NCI-H524 treated with DMSO at 0.1 percent for 48 hours (cell line): Measurements from ENCODE around the gene SLC34A2.
A peak's percentile ranks its signal among the peaks of the same experiment; 100 is the strongest.

Experiments
- DNase-seq: peaks from one replicate; lab custom pipeline; 2025; lab: John Stamatoyannopoulos, UW

The SLC34A2 gene

DNA sequence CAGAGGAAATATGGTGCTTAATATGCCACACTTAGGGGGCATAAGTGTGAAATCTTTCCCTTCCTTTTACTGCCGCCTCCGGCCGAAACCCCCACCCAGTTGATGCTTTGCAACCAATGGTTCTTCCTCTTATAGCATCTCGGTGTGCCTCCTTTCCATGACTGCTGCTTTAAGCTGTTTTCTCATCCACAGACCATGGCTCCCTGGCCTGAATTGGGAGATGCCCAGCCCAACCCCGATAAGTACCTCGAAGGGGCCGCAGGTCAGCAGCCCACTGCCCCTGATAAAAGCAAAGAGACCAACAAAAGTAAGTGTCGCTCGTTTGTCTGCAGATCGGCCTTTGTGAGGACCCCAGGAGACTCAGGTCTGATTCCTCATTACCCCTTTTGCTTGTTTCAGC is 6.7 kb downstream of the SLC34A2 start:
- no peak for DNase-seq

DNA sequence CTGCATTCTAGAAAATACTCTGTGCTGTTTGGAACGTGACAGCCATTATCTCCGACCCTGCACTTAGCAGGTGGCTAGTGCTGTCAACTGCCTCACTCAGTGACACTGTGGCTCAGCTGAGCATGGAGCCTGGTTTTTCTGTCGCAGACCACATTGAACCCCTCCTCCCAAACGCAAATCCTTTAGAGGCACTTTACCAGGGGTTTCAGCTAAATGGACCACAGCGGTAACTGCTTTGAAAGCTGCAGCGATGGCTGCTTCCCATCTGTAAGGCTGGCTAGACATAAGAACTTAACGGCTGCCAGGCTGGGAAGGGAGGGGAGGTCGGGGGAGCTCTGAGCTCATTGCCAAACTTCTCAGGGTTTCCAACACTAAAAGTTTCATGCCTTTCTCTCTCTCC is 8.1 kb downstream of the SLC34A2 start:
- DNase-seq = no peak

DNA sequence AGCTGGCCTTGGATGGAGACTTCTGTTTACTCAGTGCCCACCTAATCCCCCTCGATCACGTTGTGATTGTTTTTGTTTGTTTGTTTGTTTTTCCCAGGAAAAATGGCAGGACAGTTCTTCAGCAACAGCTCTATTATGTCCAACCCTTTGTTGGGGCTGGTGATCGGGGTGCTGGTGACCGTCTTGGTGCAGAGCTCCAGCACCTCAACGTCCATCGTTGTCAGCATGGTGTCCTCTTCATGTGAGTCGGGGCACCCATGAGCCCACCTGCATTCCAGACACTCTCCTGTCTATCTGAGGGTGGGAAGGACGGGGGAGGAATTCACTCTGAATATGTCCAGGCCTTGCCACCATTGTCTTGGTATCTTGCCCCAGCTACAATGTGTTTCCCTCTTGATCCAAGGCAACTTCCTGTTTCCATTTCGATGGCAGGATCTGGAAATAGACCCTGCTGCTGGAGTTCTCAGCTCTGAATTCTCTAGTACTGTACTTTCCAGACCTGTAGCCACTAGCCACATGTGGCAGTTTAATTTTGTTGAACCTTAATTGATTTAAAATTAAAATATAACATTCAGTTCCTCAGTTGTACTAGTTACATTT is 10.5 kb downstream of the SLC34A2 start:
- DNase-seq = no peak

DNA sequence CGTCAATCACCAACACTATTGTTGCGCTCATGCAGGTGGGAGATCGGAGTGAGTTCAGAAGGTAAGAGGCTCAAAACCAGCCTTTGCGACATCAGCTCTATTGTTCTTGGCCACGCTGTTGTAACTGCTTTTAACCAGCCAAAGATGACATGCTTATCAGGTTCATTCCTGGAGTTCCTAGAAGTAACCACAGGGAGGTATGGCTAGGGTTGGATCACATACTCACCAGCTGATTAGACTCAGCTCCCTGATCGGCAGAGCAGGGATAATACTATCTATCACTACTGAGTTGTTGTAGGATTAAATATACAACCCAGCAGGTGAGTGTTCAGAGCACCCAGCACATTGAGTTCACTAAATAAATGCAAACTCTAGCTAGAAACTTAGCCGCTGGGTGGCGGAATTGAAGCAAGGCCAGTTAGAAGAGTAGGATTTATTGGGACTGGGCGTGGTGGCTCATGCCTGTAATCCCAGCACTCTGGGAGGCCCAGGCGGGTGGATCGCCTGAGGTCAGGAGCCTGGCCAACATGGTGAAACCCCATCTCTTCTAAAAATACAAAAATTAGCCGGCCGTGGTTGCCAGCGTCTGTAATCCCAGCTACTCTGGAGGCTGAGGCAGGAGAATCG is 12.4 kb downstream of the SLC34A2 start:
- DNase-seq = no peak

DNA sequence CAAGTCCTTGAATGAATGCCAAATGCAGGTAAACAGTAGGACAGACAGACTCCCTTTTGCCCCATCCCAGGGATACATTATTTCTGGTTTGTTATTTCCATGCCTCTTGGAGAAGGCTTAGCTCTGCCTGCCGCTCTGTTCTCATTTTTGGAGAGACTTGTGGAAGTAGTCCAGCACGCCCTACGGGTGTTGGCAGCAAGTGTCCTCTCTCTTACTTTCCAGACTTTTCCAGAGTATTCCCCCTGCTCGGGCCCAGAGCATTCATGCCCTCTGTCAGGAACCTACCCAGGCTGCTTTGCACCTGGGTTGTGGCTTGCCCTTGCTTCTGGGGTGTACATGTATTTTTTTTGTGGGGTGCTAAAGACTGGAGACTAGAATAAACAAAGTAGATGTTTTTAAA is 15.3 kb downstream of the SLC34A2 start:
- no peak for DNase-seq

DNA sequence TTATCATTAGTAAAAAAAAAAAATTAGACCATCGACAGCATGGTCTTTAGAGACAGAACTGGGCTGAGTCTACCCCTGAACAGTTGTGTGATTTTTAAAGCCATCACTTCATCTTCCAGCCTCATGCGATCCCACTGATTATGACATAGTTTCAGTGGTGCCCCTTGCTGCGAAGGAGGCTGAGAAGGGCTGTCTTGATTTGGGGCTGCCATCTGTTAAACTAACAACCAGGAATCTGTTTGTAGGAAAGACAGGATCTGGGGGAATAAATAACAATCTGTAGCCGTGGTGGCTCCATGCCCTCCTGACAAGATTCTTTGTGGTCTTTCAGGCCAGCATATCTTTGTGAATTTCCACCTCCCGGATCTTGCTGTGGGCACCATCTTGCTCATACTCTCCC is 17.1 kb downstream of the SLC34A2 start:
- DNase-seq = no peak

DNA sequence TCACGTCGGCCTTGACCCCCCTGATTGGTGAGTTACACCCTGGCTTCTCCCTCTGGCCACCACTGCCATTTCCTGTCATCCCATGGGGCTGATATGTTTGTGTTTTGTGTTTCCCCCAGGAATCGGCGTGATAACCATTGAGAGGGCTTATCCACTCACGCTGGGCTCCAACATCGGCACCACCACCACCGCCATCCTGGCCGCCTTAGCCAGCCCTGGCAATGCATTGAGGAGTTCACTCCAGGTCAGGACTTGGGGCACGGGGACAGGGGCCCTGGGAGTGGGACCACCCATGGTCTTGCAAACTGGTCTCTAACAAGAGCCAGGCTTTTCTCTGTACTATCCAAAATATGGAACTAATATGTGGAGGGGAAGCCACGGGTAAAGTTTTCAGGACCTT is 18.7 kb downstream of the SLC34A2 start:
- no peak for DNase-seq

DNA sequence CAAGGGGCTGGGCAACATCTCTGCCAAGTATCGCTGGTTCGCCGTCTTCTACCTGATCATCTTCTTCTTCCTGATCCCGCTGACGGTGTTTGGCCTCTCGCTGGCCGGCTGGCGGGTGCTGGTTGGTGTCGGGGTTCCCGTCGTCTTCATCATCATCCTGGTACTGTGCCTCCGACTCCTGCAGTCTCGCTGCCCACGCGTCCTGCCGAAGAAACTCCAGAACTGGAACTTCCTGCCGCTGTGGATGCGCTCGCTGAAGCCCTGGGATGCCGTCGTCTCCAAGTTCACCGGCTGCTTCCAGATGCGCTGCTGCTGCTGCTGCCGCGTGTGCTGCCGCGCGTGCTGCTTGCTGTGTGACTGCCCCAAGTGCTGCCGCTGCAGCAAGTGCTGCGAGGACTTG is 20.6 kb downstream of the SLC34A2 start:
- no peak for DNase-seq

DNA sequence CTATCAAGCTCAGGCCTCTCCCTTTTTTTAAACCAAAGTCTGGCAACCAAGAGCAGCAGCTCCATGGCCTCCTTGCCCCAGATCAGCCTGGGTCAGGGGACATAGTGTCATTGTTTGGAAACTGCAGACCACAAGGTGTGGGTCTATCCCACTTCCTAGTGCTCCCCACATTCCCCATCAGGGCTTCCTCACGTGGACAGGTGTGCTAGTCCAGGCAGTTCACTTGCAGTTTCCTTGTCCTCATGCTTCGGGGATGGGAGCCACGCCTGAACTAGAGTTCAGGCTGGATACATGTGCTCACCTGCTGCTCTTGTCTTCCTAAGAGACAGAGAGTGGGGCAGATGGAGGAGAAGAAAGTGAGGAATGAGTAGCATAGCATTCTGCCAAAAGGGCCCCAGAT is 21.5 kb downstream of the SLC34A2 start:
- no peak for DNase-seq

DNA sequence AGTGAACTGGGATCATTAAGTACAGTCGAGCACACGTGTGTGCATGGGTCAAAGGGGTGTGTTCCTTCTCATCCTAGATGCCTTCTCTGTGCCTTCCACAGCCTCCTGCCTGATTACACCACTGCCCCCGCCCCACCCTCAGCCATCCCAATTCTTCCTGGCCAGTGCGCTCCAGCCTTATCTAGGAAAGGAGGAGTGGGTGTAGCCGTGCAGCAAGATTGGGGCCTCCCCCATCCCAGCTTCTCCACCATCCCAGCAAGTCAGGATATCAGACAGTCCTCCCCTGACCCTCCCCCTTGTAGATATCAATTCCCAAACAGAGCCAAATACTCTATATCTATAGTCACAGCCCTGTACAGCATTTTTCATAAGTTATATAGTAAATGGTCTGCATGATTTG is 22.3 kb downstream of the SLC34A2 start:
- no peak for DNase-seq

DNA sequence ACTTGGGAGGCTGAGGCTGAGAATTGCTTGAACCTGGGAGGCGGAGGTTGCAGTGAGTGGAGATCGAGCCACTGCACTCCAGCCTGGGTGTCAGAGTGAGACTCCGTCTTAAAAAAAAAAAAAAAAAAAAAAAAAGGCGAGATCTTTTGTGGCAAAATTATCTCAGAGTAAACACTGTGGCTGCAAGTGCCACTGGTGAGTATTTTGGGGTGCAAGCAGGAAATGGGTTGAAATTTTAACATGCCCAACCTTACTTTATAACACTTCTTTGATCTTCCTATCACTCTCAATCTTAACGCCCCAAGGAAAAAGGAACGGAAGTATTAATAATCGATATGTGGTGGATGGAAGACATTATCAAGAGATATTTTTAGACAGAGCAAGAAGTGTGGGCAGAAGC is 32.1 kb downstream of the SLC34A2 start:
- no peak for DNase-seq

DNA sequence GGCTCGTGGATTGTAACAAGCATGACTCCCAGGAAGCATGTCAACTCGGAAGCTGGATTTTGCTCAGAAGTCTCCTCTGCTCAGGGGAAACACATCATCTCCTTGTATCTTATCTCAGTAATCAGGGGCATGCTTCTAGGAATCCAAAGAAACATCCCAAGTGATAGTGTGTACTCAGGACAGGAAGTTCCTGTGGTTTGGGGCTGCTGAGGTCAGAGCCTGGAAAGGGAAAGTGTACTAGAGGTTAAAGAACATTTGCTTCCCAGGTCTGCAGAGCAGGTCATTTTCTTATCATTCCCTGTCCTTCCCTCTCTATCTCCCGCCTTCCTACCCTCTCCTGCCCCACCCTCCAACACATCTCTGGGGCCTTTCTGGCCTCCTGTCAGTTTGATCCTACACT is 38.8 kb downstream of the SLC34A2 start:
- no peak for DNase-seq

DNA sequence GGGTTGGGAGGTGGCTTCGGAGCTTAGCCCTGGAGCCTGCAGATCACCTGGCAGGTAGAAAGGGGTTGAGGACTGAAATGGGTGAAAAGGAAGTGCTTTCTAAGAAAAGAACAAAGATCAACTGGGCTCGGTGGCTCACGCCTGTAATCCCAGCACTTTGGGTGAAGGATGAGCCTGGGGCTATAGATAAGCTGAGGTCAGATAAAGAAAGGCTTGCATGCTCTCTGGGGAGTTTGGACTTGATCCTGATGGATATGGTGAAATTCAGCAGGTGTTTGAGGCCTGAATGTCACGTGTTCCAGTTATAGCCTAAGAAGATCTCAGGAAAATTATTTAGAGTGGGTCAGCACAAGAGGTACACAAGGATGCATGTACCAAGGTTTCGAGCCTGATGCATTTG is 40.8 kb downstream of the SLC34A2 start:
- DNase-seq = no peak

DNA sequence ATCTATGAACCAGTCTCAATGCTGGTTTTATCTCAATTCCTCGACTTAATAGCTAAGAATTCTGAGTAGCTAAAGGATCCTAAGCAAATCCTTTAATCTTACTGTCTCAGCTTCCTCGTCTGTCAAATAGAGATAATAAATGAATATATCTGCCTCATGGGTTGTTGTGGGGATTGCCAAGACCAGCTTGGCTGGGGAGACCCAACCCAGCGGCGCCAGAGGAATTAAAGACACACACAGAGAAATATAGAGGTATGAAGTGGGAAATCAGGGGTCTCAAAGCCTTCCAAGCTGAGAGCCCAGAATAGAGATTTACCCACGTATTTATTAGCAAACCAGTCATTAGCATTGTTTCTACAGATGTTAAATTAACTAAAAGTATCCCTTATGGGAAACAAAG is 41.9 kb downstream of the SLC34A2 start:
- DNase-seq = no peak

DNA sequence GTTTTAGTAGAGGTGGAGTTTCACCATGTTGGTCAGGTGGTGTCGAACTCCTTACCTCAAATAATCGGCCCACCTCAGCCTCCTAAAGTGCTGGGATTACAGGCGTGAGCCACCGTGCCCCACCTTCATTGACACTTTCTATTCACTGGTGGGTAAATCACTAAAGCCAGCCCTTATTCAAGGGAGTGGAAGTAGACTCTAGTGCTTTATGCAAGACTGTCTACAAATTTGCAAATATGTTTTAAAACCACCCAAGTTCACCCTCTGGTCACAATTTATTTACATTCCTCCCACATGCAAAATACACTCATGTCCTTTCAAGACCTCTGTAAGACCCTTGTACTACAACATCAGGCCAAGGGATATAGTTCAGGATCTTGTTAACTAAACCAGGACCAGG is 45.0 kb downstream of the SLC34A2 start:
- DNase-seq = no peak

DNA sequence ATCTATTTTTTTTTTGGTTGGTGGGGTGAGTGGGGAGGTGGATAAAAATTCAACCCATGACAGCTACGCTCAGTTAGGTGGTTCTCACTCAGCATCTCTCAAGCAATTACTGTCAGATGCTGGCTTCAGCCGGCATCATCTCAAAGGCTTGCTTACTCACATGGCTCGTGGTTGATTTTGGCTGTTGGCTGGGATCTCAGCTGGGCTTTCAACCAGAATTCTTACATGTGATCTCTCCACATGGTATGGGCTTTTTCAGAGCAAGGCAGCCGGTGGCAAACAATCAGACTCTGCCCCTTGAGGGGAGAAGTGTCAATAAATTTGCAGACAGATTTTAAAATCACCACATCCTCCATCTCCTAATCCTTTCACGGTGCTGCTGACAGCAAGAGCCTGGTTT is 47.2 kb downstream of the SLC34A2 start:
- no peak for DNase-seq

DNA sequence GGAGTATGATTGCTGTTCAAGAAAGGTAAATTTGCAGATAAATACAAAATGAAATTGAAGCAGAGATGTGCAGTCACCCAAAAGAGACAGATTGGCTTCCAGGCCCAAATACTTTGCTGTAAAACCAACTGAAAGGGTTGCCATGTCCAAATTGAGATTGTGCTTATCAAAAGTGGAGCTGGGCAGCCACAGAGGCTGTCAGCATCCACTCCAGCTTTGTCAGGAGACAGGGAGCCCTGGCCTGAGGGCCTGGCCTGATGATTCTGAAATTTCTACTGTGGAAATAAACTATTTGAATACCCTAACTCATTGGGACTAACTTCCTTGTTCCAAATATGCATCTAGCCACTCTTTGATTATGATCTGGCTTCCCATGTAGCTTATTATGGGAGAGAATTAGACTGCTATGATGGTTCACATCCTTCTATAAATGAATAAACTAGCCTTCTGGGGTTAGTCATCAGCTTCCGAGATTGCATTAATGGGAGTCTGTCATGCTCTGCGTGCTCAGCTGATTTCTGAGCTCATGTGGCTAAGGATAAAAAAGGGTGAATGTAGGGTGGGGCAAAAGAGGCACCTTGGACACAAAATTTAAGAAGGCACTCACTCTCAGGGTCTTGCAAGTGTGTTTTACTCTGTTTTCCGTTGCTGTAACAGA is 48.2 kb downstream of the SLC34A2 start:
- no peak for DNase-seq

DNA sequence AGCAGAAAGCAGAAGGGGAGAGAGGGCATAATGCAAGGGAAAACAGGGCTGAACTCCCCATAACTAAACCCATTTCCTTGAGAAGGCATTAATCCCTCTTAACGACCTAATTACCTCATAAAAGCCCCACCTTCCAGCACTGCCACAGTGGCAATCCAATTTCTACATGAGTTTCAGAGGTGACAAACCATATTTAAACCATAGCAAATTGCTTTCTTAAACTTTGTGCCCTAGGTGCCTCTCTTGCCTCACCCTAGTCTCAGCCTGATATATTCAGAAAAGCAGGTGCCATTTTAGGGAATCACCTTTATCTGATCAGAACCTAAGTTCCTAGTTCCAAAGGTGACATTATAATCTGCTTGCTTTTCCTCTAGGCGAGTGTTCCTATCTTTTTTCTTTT is 48.9 kb downstream of the SLC34A2 start:
- peak; percentile 23 for DNase-seq

DNA sequence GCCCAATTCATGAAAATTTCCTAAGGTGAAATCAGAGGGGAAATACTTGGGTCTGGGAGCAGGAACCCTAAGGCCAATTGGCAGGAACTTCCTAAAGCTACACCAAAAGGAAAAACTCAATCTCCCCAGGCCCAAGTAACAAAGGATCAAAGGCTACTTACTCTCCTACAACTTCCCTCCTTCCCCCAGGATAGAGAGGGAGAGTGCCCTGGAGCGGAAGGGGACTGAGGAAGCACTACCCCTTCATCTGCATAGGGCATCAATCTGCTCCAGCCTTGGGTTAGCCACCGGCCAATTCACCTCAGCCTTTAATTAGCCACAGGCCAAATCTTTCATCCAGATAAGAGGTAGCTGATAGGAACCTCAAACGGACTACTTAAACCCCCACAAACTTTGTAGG is 55.0 kb downstream of the SLC34A2 start:
- DNase-seq = no peak

DNA sequence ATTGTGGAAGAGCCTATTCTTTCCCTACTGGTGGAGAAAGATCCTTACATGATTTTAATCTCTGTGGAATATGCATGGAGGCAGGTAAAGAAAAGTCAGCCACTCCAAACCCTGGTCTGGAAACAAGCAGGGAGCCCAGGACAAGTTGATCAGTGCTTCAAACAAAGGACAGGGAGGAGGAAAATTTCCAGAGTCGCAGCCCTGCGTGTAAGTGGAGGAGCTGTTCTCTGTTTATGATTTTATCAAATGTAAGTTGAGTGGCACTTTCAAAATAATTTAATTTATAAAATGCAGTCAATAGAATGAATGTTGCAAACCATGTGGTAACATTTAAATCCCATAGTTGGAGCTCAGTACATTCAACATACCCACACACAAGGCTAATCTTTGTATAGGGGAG is 57.0 kb downstream of the SLC34A2 start:
- DNase-seq = no peak

DNA sequence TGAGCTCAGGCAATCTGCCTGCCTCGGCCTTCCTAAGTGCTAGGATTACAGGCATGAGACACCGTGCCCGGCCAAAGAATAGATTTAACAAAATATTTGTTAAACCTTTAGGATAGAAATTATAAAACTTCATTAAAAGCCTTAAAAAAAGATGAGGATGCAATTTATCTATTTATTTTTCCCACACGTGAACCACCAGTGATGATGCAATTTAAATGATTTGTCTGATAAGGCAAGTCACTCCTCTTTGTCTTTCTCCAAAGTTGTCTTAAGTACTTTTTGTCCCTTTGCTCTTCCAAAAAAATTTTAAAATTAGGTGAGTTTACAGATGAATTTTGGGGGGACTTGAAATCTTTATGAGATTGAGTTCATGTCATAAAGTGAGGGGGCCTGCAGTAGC is 58.2 kb downstream of the SLC34A2 start:
- no peak for DNase-seq

DNA sequence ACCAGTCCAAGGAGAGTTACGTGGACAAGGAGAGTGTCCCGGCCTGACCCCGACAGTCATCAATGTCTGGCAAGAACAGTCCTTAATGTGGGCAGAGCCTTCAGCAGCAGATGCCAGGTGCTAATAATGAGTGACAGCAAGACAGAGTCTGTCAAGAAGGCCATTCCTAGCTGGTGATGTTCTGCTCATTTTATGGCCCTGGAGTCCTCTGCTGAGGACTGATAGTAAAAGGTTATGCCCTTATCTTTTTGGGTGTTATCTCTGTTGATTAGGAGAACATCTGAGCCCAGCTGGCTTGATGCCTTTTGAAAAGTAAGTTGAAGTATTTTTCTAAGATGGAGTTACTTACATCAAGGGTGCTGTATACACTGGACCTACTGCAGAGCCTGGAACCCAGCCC is 67.3 kb downstream of the SLC34A2 start:
- no peak for DNase-seq

DNA sequence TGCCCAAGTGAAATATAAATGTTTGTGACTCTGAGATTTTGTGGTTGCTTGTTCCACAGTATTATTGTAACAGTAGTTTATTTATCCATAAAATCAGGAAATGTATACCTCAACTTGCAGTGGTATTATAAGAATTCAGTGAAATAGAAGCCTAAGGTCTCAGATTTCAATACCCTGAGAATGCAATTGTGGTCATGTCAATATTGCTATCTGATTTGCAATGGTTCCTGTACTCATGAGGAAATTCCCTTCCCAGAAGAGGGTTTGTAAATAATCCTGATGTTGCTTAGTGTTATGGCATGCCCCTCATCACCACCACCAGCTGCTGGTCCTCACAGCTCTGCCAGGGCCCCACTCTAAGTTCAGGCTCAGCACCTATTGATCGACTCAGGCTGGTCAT is 67.8 kb downstream of the SLC34A2 start:
- no peak for DNase-seq

DNA sequence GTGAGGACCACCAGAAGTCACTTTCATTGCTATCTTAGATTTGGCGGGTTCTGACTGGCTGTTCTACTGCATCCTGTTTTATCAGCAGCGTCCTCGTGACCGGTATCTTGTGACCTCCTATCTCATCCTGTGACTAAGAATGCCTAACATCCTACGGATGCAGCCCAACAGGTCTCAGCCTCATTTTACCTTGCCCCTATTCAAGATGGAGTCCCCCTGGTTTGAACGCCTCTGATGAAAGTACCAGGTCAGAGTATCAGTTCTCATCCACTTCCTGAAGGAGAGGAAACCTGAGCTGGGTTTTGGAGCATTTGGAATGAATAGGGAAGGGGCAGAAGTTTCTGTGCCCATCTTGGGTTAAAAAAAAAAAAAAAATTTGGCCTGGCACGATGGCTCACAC is 70.2 kb downstream of the SLC34A2 start:
- DNase-seq = no peak
